Type B pancreatic cell (in vitro differentiated cells): ENCODE results near the gene JAZF1. TPM values are rescaled to one million over a fixed set of nuclear protein-coding genes. Genes with fewer than 3 reads are reported as not detected.

ENCODE experiments used
- DNase-seq: peaks from one replicate; pipeline ENCODE4 v3.0.0; 2021; ENCODE audit warnings: mixed read lengths; ENCODE audit not compliant: unreplicated experiment; ENCODE audit errors: extremely low spot score
- H3K27ac Mint-ChIP-seq: 2 replicates; pipeline ENCODE4 v1.8.0; 2021; ENCODE audit warnings: mild to moderate bottlenecking, mixed read lengths
- H3K27me3 Mint-ChIP-seq: 2 replicates; pipeline ENCODE4 v1.8.0; 2021; ENCODE audit warnings: mixed read lengths
- H3K36me3 Mint-ChIP-seq: 2 replicates; pipeline ENCODE4 v1.8.0; 2021; ENCODE audit warnings: mixed read lengths
- H3K4me1 Mint-ChIP-seq: one replicate; pipeline ENCODE4 v1.8.0; 2021; ENCODE audit warnings: mixed read lengths; ENCODE audit not compliant: unreplicated experiment
- H3K4me3 Mint-ChIP-seq: 2 replicates; pipeline ENCODE4 v1.8.0; 2021; ENCODE audit warnings: mild to moderate bottlenecking, mixed read lengths
- H3K9me3 Mint-ChIP-seq: 2 replicates; pipeline ENCODE4 v1.8.0; 2021; ENCODE audit warnings: mixed read lengths
- CTCF ChIP-seq: fragments of 200-600 bp; sonication (generic); conservative IDR thresholded peaks from 2 replicates; pipeline ENCODE4 v1.5.0; 2021; ENCODE audit warnings: antibody characterized with exemption, mild to moderate bottlenecking
- total RNA-seq: library from RNA; stranded (reverse); gene quantifications from 2 replicates; pipeline ENCODE4 v1.2.1, GENCODE V29; 2021; ENCODE audit warnings: low replicate concordance

JAZF1 gene
- total RNA-seq, 1 donor from 2014 or later: 4.9 TPM

GRCh38 chr7:28041508-28042314 lies 138.9 kb downstream of the JAZF1 start:
- peaks cover 12% of the 10 kb centered on the region for H3K4me1 Mint-ChIP-seq
- peaks cover 4% of the 10 kb centered on the region for H3K9me3 Mint-ChIP-seq
- no peak overlapping the region for H3K4me3 Mint-ChIP-seq
- H3K27ac Mint-ChIP-seq: no peak overlapping the region
- TF ChIP-seq CTCF: no peak
- H3K36me3 Mint-ChIP-seq: no peaks in the 10 kb centered on the region
- DNase-seq: no peak
- H3K27me3 Mint-ChIP-seq: peaks cover 7% of the 10 kb centered on the region

- H3K27ac Mint-ChIP-seq: peak overlapping the region; percentile 13
Observed at GRCh38 chr7:28038175-28038797, 142.3 kb downstream of the JAZF1 start.

DNA sequence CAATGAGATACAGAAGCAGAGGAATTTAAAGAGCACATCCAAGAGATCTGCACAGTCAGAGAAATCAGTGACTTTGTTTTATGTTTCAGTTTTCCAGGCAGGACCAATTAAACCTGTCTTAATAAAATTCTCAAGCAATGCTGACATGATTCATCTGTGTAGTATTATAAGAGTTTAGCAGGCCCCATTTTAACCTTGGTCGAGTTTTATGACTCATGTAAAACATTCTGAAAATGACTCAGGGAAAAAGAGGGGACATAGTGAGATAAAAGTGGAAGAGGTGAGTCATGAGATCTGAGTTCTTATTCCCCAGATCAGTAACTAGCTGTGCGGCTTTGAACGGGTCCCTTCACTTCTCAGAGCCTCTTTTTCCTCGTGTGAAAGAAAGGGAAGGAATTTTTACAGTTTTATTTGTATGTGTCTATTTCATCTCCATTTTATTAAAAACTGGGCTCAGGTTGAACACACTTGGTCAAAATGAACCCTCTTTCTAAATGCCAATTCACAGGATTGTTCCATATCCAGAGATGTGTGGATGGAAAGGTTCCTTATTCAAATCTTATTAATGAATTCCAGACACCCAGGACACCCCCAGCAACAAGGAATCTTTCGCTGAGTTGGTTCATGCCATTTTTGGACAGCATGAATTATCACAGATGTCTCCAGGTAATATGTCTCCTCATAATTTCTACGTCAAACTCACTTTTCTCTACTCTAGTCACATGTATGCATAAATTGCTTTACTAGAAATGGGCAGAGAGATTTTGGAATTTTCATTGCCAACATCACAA lies 143.2 kb downstream of the JAZF1 start:
- Mint-ChIP-seq H3K27ac (peak overlapping the region; percentile 13), H3K36me3 (no peaks in the 10 kb centered on the region), H3K4me3 (no peak overlapping the region), H3K9me3 (peaks cover 4% of the 10 kb centered on the region), H3K27me3 (peaks cover 7% of the 10 kb centered on the region), H3K4me1 (peaks cover 12% of the 10 kb centered on the region)
- no peak for TF ChIP-seq CTCF
- no peak for DNase-seq

More at GRCh38 chr7:28038175-28038797, 142.3 kb downstream of the JAZF1 start:
- TF ChIP-seq CTCF: no peak
- H3K36me3 Mint-ChIP-seq: no peaks in the 10 kb centered on the region
- H3K9me3 Mint-ChIP-seq: peaks cover 4% of the 10 kb centered on the region
- no peak for DNase-seq
- peaks cover 7% of the 10 kb centered on the region for H3K27me3 Mint-ChIP-seq
- H3K4me3 Mint-ChIP-seq: no peak overlapping the region
- H3K4me1 Mint-ChIP-seq: peaks cover 12% of the 10 kb centered on the region

GRCh38 chr7:28036696-28037095 lies 143.9 kb downstream of the JAZF1 start:
- no peak overlapping the region for H3K4me3 Mint-ChIP-seq
- no peak overlapping the region for H3K27ac Mint-ChIP-seq
- H3K36me3 Mint-ChIP-seq: no peaks in the 10 kb centered on the region
- peaks cover 12% of the 10 kb centered on the region for H3K4me1 Mint-ChIP-seq
- H3K9me3 Mint-ChIP-seq: peaks cover under 1% of the 10 kb centered on the region
- no peak for DNase-seq
- TF ChIP-seq CTCF: no peak
- H3K27me3 Mint-ChIP-seq: peaks cover 3% of the 10 kb centered on the region

DNA sequence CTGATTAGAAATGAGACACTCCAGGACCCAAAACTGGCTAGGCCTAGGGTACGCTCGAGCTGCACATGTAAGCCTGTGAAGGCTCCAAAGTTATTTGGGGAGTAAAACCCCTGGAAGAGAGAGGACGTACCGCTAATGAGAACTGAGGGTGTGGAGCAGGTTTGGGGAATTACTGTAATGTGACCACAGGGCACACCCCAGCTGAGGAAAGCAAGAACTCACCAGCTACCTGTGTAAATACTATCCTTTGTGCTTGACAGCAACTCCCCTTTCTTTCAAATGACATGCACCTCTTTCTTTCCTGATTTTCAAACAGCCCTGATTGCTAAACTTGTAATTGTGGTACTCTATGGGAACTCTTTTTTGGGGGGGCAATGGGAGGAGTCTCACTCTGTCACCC lies 147.2 kb downstream of the JAZF1 start:
- no peak overlapping the region for H3K4me3 Mint-ChIP-seq
- H3K36me3 Mint-ChIP-seq: no peaks in the 10 kb centered on the region
- no peak for TF ChIP-seq CTCF
- no peak for DNase-seq
- H3K27me3 Mint-ChIP-seq: peaks cover 6% of the 10 kb centered on the region
- H3K9me3 Mint-ChIP-seq: no peaks in the 10 kb centered on the region
- peaks cover 12% of the 10 kb centered on the region for H3K4me1 Mint-ChIP-seq
- H3K27ac Mint-ChIP-seq: no peak overlapping the region
